Measurements from ENCODE around the gene PPP1R16B. TPM values are rescaled to one million over a fixed set of nuclear protein-coding genes. Genes with fewer than 3 reads are reported as not detected.

PPP1R16B gene
- total RNA-seq, 1 donor from 2014 or later, result 5.3 TPM

DNA sequence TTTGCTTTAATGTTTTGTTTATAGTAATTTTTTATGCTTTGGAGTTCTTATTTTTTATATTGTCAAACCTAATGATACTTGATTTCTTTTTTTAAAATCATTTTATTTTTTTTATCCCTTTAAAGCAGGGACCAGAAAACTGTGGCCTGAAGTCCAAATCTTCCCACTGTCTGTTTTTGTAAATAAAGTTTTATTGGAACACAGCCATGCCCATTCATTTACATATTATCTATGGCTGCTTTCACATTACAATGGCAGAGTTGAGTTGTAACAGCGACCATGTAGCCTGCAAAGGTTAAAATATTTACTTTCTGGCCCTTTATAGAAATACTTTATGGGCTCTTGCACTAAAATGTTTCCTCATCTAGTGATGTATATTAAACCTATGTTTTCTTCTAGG is 42.3 kb downstream of the PPP1R16B start:
- Mint-ChIP-seq H3K27ac (ENCODE audit: unreplicated experiment) (no peak overlapping the region), H3K4me1 (ENCODE audit: low read depth, unreplicated experiment) (no peaks in the 10 kb centered on the region), H3K27me3 (ENCODE audit: unreplicated experiment) (no peaks in the 10 kb centered on the region), H3K4me3 (ENCODE audit: unreplicated experiment) (no peak overlapping the region), H3K9me3 (ENCODE audit: unreplicated experiment) (peaks cover 2% of the 10 kb centered on the region), H3K36me3 (ENCODE audit: unreplicated experiment) (no peaks in the 10 kb centered on the region)
- no peak for DNase-seq
- TF ChIP-seq CTCF (IDR thresholded peaks at IDR 0.05; ENCODE audit: partially characterized antibody, unreplicated experiment), result no peak

- H3K27me3 Mint-ChIP-seq (ENCODE audit: unreplicated experiment), result no peaks in the 10 kb centered on the region
- no peaks in the 10 kb centered on the region for H3K36me3 Mint-ChIP-seq (ENCODE audit: unreplicated experiment)
- peaks cover 3% of the 10 kb centered on the region for H3K9me3 Mint-ChIP-seq (ENCODE audit: unreplicated experiment)
- H3K27ac Mint-ChIP-seq (ENCODE audit: unreplicated experiment), result no peak overlapping the region
- no peak overlapping the region for H3K4me3 Mint-ChIP-seq (ENCODE audit: unreplicated experiment)
- TF ChIP-seq CTCF (IDR thresholded peaks at IDR 0.05; ENCODE audit: partially characterized antibody, unreplicated experiment), result no peak
- no peak for DNase-seq
- no peaks in the 10 kb centered on the region for H3K4me1 Mint-ChIP-seq (ENCODE audit: low read depth, unreplicated experiment)
Measured at GRCh38 chr20:38853759-38854158, 48.3 kb downstream of the PPP1R16B start.

DNA sequence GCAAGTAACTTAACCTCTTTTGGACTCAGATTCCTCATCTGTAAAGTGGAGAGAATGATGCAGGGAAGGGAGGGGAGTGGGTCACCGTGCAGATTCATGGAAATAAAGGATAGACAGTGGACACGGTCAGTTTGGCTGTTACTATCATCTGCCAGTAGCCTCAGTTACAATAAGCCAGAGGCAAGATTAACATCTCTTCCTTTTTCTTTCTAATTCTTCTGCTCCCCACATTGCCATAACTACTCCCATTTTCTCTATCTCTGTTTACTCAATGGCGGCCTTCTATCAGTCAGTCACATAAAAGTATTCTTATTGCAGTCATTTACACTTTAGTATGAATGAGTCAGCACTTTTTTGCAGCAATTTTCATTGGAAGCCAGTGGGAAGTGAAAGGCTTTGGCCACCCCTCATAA is 49.2 kb downstream of the PPP1R16B start:
- Mint-ChIP-seq H3K4me3 (ENCODE audit: unreplicated experiment) (no peak overlapping the region), H3K27me3 (ENCODE audit: unreplicated experiment) (no peaks in the 10 kb centered on the region), H3K27ac (ENCODE audit: unreplicated experiment) (no peak overlapping the region), H3K4me1 (ENCODE audit: low read depth, unreplicated experiment) (no peaks in the 10 kb centered on the region), H3K9me3 (ENCODE audit: unreplicated experiment) (peaks cover 3% of the 10 kb centered on the region), H3K36me3 (ENCODE audit: unreplicated experiment) (no peaks in the 10 kb centered on the region)
- no peak for TF ChIP-seq CTCF (IDR thresholded peaks at IDR 0.05; ENCODE audit: partially characterized antibody, unreplicated experiment)
- no peak for DNase-seq

DNA sequence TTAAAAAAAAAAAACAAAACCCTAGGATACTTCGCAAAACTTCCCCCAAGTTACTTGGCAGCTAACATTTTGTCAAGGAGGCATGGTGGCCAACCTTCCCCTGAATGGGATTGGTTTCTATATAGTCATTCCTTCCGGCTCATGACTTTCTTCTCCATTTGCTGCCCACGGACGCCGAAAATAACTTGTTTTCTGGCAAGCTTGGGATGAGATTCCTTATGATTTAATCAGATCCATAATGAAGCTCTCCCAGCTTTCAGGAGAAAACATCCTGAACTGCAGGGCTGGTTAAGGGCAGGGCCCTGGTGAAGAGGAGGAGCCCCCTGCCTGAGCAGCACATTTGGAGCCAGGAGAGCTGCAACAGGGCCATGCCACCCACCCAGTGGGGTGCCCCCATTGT is 49.9 kb downstream of the PPP1R16B start:
- no peaks in the 10 kb centered on the region for H3K27me3 Mint-ChIP-seq (ENCODE audit: unreplicated experiment)

DNA sequence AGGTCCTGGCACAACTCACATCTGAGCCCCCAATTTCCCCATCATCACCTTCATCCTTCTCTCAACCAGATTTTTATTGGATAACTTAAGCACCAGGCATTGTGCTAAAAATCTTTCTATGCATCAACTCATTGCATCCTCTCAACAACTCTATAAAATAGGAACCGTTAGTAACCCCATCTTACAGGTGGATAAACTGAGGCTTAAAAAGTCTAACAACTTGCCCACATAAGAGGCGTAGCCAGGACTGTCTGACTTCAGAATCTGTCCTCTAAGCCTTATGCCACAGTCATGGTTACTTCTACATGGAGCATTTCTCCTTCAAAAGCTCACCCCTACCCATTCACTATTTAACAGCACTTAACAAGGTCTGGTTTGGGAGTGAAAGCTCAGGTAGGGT is 51.1 kb downstream of the PPP1R16B start:
- peaks cover 3% of the 10 kb centered on the region for H3K9me3 Mint-ChIP-seq (ENCODE audit: unreplicated experiment)
- no peak overlapping the region for H3K27ac Mint-ChIP-seq (ENCODE audit: unreplicated experiment)
- H3K27me3 Mint-ChIP-seq (ENCODE audit: unreplicated experiment), result no peaks in the 10 kb centered on the region
- no peak overlapping the region for H3K4me3 Mint-ChIP-seq (ENCODE audit: unreplicated experiment)
- DNase-seq, result no peak
- no peaks in the 10 kb centered on the region for H3K4me1 Mint-ChIP-seq (ENCODE audit: low read depth, unreplicated experiment)
- no peaks in the 10 kb centered on the region for H3K36me3 Mint-ChIP-seq (ENCODE audit: unreplicated experiment)
- no peak for TF ChIP-seq CTCF (IDR thresholded peaks at IDR 0.05; ENCODE audit: partially characterized antibody, unreplicated experiment)

More for the DNA sequence above, 49.9 kb downstream of the PPP1R16B start:
- TF ChIP-seq CTCF (IDR thresholded peaks at IDR 0.05; ENCODE audit: partially characterized antibody, unreplicated experiment), result no peak
- no peaks in the 10 kb centered on the region for H3K36me3 Mint-ChIP-seq (ENCODE audit: unreplicated experiment)
- H3K4me1 Mint-ChIP-seq (ENCODE audit: low read depth, unreplicated experiment), result no peaks in the 10 kb centered on the region
- no peak for DNase-seq
- peaks cover 3% of the 10 kb centered on the region for H3K9me3 Mint-ChIP-seq (ENCODE audit: unreplicated experiment)
- H3K27ac Mint-ChIP-seq (ENCODE audit: unreplicated experiment), result no peak overlapping the region
- no peak overlapping the region for H3K4me3 Mint-ChIP-seq (ENCODE audit: unreplicated experiment)
